Hepatocyte (in vitro differentiated cells): ENCODE measurements around the gene EPHA6.

Experiments used
- EZH2 ChIP-seq: fragments of 200-600 bp; sonication (generic); IDR thresholded peaks from 2 replicates; pipeline ENCODE4 v1.6.1; 2016; ENCODE audit warnings: antibody characterized with exemption, mild to moderate bottlenecking, borderline replicate concordance
- TF ChIP-seq, protein P1 (sequence below): fragments of 200-600 bp; sonication (generic); IDR thresholded peaks from 2 replicates; pipeline ENCODE4 v1.5.1; 2016; ENCODE audit warnings: antibody characterized with exemption, mild to moderate bottlenecking; ENCODE audit not compliant: poor library complexity

DNA sequence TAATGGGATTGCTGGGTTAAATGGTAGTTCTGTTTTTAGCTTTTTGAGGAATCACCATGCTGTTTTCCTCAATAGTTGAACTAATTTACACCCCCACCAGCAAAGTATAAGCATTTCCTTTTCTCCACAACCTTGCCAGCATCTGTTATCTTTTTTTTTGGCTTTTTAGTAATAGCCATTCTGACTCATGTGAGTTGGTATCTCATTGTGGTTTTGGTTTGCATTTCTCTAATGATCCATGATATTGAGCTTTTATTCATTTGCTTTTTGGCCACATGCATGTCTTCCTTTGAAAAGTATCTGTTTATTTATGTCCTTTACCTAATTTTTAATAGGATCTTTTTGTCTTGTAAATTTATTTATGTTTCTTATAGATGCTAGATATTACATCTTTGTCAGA lies 288.2 kb downstream of the EPHA6 start:
- TF ChIP-seq, protein P1, sequence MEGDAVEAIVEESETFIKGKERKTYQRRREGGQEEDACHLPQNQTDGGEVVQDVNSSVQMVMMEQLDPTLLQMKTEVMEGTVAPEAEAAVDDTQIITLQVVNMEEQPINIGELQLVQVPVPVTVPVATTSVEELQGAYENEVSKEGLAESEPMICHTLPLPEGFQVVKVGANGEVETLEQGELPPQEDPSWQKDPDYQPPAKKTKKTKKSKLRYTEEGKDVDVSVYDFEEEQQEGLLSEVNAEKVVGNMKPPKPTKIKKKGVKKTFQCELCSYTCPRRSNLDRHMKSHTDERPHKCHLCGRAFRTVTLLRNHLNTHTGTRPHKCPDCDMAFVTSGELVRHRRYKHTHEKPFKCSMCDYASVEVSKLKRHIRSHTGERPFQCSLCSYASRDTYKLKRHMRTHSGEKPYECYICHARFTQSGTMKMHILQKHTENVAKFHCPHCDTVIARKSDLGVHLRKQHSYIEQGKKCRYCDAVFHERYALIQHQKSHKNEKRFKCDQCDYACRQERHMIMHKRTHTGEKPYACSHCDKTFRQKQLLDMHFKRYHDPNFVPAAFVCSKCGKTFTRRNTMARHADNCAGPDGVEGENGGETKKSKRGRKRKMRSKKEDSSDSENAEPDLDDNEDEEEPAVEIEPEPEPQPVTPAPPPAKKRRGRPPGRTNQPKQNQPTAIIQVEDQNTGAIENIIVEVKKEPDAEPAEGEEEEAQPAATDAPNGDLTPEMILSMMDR = no peak
- TF ChIP-seq EZH2 = no peak
